HEK293T (cell line): Measurements from ENCODE around the gene FBXL4.

Experiments used
- ARNT ChIP-seq: fragments of 450-650 bp; IDR thresholded peaks from 2 replicates; pipeline ENCODE4 v1.6.1; 2017; ENCODE audit warnings: mild to moderate bottlenecking
- FOXA1 ChIP-seq: fragments of 450-650 bp; IDR thresholded peaks from 2 replicates; pipeline ENCODE4 v1.6.1; 2016; ENCODE audit warnings: mild to moderate bottlenecking
- FOXK2 ChIP-seq: fragments of 450-650 bp; IDR thresholded peaks from 2 replicates; pipeline ENCODE4 v1.6.1; 2016; ENCODE audit warnings: mild to moderate bottlenecking
- FOXM1 ChIP-seq: fragments of 450-650 bp; IDR thresholded peaks from 2 replicates; pipeline ENCODE4 v1.6.1; 2017; ENCODE audit warnings: mild to moderate bottlenecking, borderline replicate concordance
- HDGF ChIP-seq: fragments of 450-650 bp; IDR thresholded peaks from 2 replicates; pipeline ENCODE4 v1.6.1; 2017; ENCODE audit warnings: antibody characterized with exemption, borderline replicate concordance
- SP1 ChIP-seq: fragments of 450-650 bp; IDR thresholded peaks from 2 replicates; pipeline ENCODE4 v1.6.1; 2017
- SUZ12 ChIP-seq: fragments of 450-650 bp; IDR thresholded peaks from 2 replicates; pipeline ENCODE4 v1.6.1; 2016; ENCODE audit warnings: mild to moderate bottlenecking
- TARDBP ChIP-seq: fragments of 450-650 bp; IDR thresholded peaks from 2 replicates; pipeline ENCODE4 v1.6.1; 2016
- ZNF384 ChIP-seq: fragments of 450-650 bp; IDR thresholded peaks from 2 replicates; pipeline ENCODE4 v1.6.1; 2016

- TF ChIP-seq FOXK2: no peak
- no peak for TF ChIP-seq SUZ12
- no peak for TF ChIP-seq ZNF384
- no peak for TF ChIP-seq FOXA1
- no peak for TF ChIP-seq ARNT
- no peak for TF ChIP-seq FOXM1
- TF ChIP-seq SP1: no peak
- no peak for TF ChIP-seq TARDBP
- TF ChIP-seq HDGF: no peak
Observed at GRCh38 chr6:98885330-98885729, 62.4 kb downstream of the FBXL4 start.
